GM12874 (cell line): ENCODE results near the gene FZD7.

Experiments used
- TF ChIP-seq, protein P1 (sequence below): IDR thresholded peaks from 2 replicates; pipeline ENCODE4 v1.5.1; 2011; ENCODE audit warnings: low read depth, mild to moderate bottlenecking, control low read depth, low read length, moderate library complexity; ENCODE audit not compliant: insufficient read depth

Gene FZD7

DNA sequence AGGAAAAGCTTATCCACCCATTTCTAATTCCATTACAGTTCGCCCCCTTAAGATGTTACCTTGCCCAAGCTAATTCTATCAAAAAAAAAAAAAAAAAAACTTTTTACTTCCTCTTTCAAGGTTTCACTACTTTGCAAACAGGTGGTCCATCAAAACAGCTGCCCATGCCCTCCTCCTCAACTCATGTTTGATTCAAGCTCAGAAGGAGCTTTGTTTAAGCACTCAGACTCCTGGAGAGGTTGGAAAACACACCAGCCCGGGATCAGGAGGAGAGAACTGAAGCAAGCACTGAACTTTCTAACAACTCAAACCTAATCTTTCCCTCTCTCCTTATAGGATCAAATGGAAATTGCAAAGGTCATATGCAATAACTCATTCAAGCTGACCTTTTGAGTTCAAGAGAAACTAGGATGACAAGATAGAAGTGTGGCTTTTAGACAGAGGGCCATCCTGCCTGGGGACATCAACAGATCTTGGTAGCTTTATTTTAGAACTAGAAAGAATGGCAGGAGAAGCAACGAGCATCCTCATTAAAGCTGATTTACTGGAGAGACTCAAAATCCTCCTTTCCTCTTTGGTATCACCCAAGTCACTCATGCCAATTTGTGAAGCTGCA, 28.3 kb upstream of the FZD7 start:
- TF ChIP-seq, protein P1, sequence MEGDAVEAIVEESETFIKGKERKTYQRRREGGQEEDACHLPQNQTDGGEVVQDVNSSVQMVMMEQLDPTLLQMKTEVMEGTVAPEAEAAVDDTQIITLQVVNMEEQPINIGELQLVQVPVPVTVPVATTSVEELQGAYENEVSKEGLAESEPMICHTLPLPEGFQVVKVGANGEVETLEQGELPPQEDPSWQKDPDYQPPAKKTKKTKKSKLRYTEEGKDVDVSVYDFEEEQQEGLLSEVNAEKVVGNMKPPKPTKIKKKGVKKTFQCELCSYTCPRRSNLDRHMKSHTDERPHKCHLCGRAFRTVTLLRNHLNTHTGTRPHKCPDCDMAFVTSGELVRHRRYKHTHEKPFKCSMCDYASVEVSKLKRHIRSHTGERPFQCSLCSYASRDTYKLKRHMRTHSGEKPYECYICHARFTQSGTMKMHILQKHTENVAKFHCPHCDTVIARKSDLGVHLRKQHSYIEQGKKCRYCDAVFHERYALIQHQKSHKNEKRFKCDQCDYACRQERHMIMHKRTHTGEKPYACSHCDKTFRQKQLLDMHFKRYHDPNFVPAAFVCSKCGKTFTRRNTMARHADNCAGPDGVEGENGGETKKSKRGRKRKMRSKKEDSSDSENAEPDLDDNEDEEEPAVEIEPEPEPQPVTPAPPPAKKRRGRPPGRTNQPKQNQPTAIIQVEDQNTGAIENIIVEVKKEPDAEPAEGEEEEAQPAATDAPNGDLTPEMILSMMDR: no peak

GRCh38 chr2:202006301-202006700, 27.4 kb upstream of the FZD7 start:
- TF ChIP-seq, protein P1: no peak

DNA sequence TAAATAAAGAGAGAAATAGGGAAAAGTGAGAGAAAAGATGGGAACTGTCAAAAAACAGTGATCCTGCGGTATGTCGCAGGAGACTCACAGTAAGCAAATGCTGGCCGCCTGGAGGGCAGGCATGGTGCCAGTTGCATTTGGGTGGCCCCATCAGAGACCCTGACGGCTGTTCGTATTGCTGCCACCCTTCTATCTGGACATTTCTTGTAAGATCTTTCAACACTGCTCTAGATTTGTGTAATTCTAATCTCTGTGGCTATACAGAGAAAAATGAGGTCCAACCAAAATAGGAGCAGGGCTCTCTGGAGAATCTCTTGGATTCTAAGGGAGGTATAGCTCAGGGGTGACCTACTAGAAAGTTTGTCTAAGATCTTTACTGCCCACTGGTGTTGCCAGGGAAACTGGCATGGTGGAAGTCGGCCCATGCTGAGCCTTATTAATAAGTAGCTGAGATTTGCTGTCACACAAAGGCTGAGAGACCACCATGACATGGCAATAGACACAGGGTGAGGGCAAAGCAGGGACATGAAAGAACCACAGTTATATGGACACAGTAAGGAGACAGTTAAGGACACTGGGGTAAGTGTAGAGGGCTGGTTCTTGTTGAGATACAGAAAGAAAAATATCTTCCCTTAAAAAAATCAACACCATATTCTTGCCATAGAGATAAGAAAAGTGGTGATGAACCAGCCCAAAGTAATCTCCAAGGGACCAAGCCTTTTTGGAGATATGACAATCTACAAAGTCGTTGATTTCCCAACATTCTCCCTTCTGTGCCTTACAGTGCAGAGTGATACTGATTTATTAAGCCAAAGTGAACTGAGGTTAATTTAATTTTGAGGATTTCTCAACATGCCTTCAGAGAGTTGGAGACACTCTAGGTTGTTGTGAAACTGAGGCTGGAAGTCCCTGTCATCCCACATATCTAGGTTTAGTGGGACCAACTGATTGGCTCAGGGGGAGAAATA, 26.4 kb upstream of the FZD7 start:
- TF ChIP-seq, protein P1: no peak

- TF ChIP-seq, protein P1: no peak
Observed at GRCh38 chr2:202007983-202008354, 25.7 kb upstream of the FZD7 start.

DNA sequence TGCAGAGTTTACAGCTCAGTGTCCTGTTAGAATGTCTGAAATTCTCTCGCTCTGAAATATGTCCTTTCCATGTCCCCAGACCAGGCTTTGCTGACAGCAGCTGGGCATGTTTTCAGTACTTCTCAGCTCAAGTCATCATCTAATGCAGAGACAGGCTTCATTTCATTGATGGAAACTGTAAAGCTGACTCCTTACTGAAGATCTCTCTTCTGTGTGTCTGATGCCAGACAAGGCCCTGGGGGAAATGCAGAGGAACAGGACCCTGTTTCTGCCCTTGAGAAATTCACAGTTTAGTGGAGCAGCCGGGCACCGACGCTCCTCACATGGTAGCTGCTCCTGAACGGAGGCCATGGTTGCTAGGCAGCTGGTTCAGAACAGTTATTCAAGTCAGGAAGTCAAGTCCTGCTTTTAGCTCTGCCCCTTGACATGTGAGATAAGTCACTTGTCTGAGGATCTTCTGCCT, 24.6 kb upstream of the FZD7 start:
- TF ChIP-seq, protein P1: no peak

DNA sequence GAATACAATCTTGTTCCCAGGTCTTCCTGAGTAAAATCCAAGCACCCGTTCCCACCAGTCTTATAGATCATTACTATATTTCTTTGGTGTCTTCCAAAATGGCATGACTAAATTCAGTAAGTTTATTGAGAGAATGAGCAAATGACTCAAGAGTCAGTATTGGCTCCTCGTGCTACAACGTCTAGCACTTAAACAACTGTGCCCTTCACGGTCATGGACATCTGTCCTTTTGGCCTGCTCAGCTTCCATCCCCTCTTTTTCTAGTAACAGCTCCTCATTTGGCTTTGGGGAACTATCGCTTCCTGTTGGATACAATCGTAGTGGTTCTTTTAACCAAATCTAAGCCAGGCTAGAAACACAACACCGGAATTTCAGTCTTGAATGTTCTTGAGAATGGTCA, 24.1 kb upstream of the FZD7 start:
- TF ChIP-seq, protein P1: no peak

GRCh38 chr2:202014318-202014717, 19.3 kb upstream of the FZD7 start:
- TF ChIP-seq, protein P1: no peak
